GM10266 (cell line): Measurements from ENCODE around the gene ZNF165.
A peak's percentile ranks its signal among the peaks of the same experiment; 100 is the strongest.

ENCODE experiments used
- DNase-seq: peaks from one replicate; pipeline ENCODE4 v3.0.0; 2012; ENCODE audit errors: extremely low spot score
- CTCF ChIP-seq: IDR thresholded peaks from 2 replicates; pipeline ENCODE4 v1.5.1; 2012; ENCODE audit warnings: mild to moderate bottlenecking, low read depth; ENCODE audit not compliant: control insufficient read depth, insufficient read depth; ENCODE audit errors: missing control alignments

The ZNF165 gene

DNA sequence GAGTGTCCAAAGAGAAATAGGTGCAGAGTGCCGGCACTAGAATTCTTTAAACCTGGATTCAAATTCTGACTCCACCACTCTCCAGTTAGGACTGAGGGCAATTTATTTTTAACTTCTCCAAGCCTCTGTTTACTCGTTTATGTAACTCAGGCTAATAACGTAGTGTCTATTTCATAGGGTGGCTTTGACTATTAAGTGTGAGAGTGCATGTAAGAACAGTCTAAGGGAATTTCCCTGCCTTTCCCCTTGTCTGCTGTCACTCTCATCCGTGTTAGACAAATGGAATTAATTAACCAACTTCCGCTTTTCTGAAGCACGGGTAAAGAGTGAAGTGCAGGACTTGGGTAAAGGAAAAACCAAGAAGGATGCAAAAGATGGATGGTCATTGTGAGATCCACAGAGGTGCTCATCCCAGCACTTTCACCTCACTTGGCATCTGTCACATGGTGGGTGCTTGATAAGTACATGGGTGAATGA is 57.2 kb downstream of the ZNF165 start:
- no peak for TF ChIP-seq CTCF
- DNase-seq, result peak; percentile 47
